A549 (cell line): ENCODE data around the gene STXBP2.

Source experiments
- EP300 ChIP-seq, 2 experiments: fragments of >200 bp; sonication (Bioruptor Twin); formaldehyde crosslinking; IDR thresholded peaks; 2 replicates in 1 of 2; 3 replicates in 1 of 2; pipeline ENCODE4 v1.6.1; 2016 to 2017
- GATA3 ChIP-seq: IDR thresholded peaks from 2 replicates; pipeline ENCODE4 v1.6.1; 2012; ENCODE audit warnings: borderline replicate concordance
- HOXB13 ChIP-seq: fragments of 250-450 bp; sonication (Bioruptor Pico); IDR thresholded peaks from 2 replicates; pipeline ENCODE4 v1.5.0; 2020; ENCODE audit warnings: low read depth, mild to moderate bottlenecking, moderate library complexity
- JUN ChIP-seq, 2 experiments: fragments of >200 bp; sonication (Bioruptor Twin); formaldehyde crosslinking; IDR thresholded peaks; 2 replicates in 1 of 2; 3 replicates in 1 of 2; pipeline ENCODE4 v1.6.1; 2016 to 2017
- MYC ChIP-seq: IDR thresholded peaks from 2 replicates; pipeline ENCODE4 v1.6.1; 2012; ENCODE audit warnings: mild to moderate bottlenecking, inconsistent platforms, low read length, improper control_type of control experiment, borderline replicate concordance
- PHF8 ChIP-seq: fragments of 200-600 bp; sonication (generic); IDR thresholded peaks from 2 replicates; pipeline ENCODE4 v1.6.1; 2016; ENCODE audit warnings: low read depth, mild to moderate bottlenecking, antibody characterized with exemption, moderate library complexity, borderline replicate concordance
- POLR2A ChIP-seq: IDR thresholded peaks from 2 replicates; pipeline ENCODE4 v1.6.1; 2012; ENCODE audit warnings: mild to moderate bottlenecking, low read length
- RAD21 ChIP-seq, 2 experiments: fragments of >200 bp in 1 of 2; sonication (Bioruptor Twin) in 1 of 2; formaldehyde crosslinking in 1 of 2; IDR thresholded peaks in 1 of 2; conservative IDR thresholded peaks in 1 of 2; 2 replicates in 1 of 2; 3 replicates in 1 of 2; pipeline ENCODE4 v1.6.1; 2012 to 2018; ENCODE audit warnings: inconsistent platforms in 1 of 2
- RNF2 ChIP-seq: fragments of 200-600 bp; sonication (generic); IDR thresholded peaks from 2 replicates; pipeline ENCODE4 v1.6.1; 2016; ENCODE audit warnings: low read depth, mild to moderate bottlenecking, antibody characterized with exemption, moderate library complexity, borderline replicate concordance
- SMC3 ChIP-seq: fragments of >200 bp; sonication (Bioruptor Twin); formaldehyde crosslinking; IDR thresholded peaks from 3 replicates; pipeline ENCODE4 v1.6.1; 2018; ENCODE audit warnings: inconsistent platforms
- SREBF2 ChIP-seq: fragments of 450-650 bp; IDR thresholded peaks from 2 replicates; pipeline ENCODE4 v1.6.1; 2014; ENCODE audit warnings: mild to moderate bottlenecking, moderate library complexity
- TF ChIP-seq, protein P1 (sequence below): fragments of >200 bp; sonication (Bioruptor Twin); formaldehyde crosslinking; IDR thresholded peaks from 3 replicates; pipeline ENCODE4 v1.5.1; 2016
- TF ChIP-seq, protein P2 (sequence below): fragments of 250-450 bp; sonication (Bioruptor Pico); IDR thresholded peaks from 2 replicates; pipeline ENCODE4 v1.5.0; 2021; ENCODE audit warnings: mild to moderate bottlenecking, moderate library complexity, borderline replicate concordance

DNA sequence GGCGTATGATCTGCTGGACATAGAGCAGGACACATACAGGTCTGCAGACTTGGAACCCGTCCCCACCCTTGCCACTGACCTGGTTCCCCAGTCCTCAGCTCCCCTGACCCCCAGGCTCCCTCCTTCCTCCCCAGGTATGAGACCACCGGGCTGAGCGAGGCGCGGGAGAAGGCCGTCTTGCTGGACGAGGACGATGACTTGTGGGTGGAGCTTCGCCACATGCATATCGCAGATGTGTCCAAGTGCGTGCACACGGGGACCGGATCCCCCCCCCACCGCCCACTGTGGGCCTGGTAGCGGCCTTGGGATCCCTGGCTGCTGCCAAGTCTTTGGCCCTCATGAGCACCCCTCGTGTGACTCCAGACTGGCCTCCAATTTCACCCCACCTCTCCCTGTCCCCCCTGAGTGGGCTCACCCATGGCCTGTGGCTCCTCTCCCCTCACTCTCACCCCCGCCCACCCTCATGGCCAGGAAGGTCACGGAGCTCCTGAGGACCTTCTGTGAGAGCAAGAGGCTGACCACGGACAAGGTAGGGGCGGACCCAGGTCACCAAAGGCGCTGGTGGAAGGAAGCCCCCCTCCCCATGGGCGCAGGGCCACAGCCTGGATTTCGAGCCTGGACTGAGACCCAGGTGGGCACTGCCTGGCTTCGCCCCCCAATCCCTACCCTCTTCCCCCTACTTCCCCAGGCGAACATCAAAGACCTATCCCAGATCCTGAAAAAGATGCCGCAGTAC, 5.6 kb downstream of the STXBP2 start:
- TF ChIP-seq, protein P1, sequence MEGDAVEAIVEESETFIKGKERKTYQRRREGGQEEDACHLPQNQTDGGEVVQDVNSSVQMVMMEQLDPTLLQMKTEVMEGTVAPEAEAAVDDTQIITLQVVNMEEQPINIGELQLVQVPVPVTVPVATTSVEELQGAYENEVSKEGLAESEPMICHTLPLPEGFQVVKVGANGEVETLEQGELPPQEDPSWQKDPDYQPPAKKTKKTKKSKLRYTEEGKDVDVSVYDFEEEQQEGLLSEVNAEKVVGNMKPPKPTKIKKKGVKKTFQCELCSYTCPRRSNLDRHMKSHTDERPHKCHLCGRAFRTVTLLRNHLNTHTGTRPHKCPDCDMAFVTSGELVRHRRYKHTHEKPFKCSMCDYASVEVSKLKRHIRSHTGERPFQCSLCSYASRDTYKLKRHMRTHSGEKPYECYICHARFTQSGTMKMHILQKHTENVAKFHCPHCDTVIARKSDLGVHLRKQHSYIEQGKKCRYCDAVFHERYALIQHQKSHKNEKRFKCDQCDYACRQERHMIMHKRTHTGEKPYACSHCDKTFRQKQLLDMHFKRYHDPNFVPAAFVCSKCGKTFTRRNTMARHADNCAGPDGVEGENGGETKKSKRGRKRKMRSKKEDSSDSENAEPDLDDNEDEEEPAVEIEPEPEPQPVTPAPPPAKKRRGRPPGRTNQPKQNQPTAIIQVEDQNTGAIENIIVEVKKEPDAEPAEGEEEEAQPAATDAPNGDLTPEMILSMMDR: no peak
- TF ChIP-seq POLR2A (no peak), RAD21 (conservative IDR thresholded peaks at IDR 0.05 in 1 of 2, IDR thresholded peaks at IDR 0.05 in 1 of 2) (no peak), RNF2 (no peak), SREBF2 (no peak), PHF8 (no peak), SMC3 (no peak), JUN (IDR thresholded peaks at IDR 0.05) (no peak), EP300 (IDR thresholded peaks at IDR 0.05) (no peak), HOXB13 (CRISPR knock-in tag) (no peak), GATA3 (no peak), MYC (no peak)
- TF ChIP-seq, protein P2, sequence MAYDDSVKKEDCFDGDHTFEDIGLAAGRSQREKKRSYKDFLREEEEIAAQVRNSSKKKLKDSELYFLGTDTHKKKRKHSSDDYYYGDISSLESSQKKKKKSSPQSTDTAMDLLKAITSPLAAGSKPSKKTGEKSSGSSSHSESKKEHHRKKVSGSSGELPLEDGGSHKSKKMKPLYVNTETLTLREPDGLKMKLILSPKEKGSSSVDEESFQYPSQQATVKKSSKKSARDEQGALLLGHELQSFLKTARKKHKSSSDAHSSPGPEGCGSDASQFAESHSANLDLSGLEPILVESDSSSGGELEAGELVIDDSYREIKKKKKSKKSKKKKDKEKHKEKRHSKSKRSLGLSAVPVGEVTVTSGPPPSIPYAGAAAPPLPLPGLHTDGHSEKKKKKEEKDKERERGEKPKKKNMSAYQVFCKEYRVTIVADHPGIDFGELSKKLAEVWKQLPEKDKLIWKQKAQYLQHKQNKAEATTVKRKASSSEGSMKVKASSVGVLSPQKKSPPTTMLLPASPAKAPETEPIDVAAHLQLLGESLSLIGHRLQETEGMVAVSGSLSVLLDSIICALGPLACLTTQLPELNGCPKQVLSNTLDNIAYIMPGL (CRISPR knock-in tag): no peak
